GM12872 (cell line): ENCODE results near the gene CEP170B.
A peak's percentile ranks its signal among the peaks of the same experiment; 100 is the strongest.

Experiments
- CTCF ChIP-seq: IDR thresholded peaks from 3 replicates; pipeline ENCODE4 v1.5.1; 2011; ENCODE audit warnings: low read depth, mild to moderate bottlenecking, low read length, moderate library complexity; ENCODE audit not compliant: insufficient read depth

The CEP170B gene

GRCh38 chr14:104868060-104868740 lies 3.1 kb downstream of the CEP170B start:
- TF ChIP-seq CTCF = no peak

- TF ChIP-seq CTCF = no peak
These were observed 3.9 kb downstream of the CEP170B start for GRCh38 chr14:104868811-104869572.

- TF ChIP-seq CTCF = no peak
These were observed 4.8 kb downstream of the CEP170B start for GRCh38 chr14:104869669-104870367.

GRCh38 chr14:104870368-104871144 lies 5.5 kb downstream of the CEP170B start:
- peak; percentile 54 for TF ChIP-seq CTCF

DNA sequence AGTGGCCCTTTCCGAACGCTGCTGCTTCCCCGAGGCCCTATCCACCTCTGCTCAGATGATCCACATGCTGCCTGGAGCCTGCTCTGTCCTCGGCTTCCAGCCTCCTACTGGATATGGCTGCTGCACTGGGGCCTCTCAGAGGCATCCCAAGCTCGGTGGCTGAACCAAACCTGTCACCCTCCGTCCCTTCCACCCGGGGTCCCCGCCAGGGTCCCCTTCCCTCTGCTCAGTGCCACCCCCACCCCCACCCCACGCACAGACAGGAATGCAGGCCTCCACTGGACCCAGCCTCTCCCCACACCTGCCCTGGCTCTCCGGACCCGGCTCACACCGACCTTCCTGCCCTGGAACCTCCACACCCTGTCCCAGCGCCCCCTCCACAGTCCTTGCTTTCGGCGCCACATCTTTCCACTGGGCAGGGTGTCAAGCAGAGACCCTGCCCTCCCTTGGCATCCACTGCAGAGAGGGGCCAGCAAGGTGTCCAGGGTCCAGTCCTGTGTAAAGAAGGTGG lies 6.1 kb downstream of the CEP170B start:
- TF ChIP-seq CTCF = no peak

DNA sequence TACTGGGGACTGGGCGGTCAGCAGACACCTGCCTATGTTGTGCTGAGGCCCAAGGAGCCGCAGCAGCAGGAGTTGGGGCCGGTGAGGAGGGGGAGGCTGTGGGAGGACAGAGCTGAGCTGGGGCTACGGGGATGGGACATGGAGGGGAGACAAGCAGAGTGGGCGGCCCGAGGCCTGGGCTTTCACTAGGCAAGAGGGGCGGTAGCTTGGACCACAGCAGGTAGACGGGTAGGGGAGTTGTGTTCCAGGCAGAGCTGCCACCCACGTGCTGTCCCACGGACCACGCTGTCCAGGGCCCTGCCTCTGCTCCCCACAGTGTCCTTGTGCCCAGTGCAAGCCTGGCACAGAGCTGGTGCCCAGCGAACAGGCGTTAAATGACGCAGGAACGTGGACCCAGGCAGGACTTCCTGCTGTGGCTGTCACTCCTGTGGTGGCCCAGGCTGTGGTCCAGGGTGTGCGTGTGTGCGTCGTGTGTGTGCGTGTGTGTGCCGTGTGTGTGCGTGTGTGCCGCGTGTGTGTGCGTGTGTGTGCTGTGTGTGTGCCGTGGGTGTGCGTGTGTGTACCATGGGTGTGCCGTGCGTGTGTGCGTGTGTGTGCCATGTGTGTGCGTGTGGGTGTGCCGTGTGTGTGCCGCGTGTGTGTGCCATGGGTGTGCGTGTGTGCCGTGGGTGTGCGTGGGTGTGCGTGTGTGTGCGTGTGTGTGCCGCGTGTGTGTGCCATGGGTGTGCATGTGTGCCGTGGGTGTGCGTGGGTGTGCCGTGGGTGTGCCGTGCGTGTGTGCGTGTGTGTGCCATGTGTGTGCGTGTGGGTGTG lies 6.8 kb downstream of the CEP170B start:
- TF ChIP-seq CTCF = no peak
